Renal pelvis (tissue), 4 donors: ENCODE data around the gene PSPC1. TPM values are rescaled to one million over a fixed set of nuclear protein-coding genes. Genes with fewer than 3 reads are reported as not detected.
"Not testable (repeated sequence)": the region's sequence is repeated elsewhere in the genome, so short reads cannot be mapped to it uniquely, and the experiment has no call there.

ENCODE experiments used
- DNase-seq: peaks from one replicate; pipeline ENCODE4 v3.0.0-alpha.2; 2013
- polyA plus RNA-seq, 3 donors: library from polyadenylated mRNA; unstranded; fragments of 120-200 nt; gene quantifications; one replicate each; pipeline ENCODE4 v1.2.1, GENCODE V29; 2013; ENCODE audit not compliant: insufficient read length in 3 of 3

The PSPC1 gene
- polyA plus RNA-seq, 3 donors: 74.7 to 85.0 (median 79.5) TPM

- not testable (repeated sequence) for DNase-seq
These were observed 1.9 kb downstream of the PSPC1 start for GRCh38 chr13:19780753-19781418.

GRCh38 chr13:19772306-19772705, 10.4 kb downstream of the PSPC1 start:
- no peak for DNase-seq

- DNase-seq: no peak
These were observed 12.9 kb downstream of the PSPC1 start for GRCh38 chr13:19769854-19770253.

GRCh38 chr13:19767966-19768365, 14.8 kb downstream of the PSPC1 start:
- no peak for DNase-seq

GRCh38 chr13:19766591-19766990, 16.2 kb downstream of the PSPC1 start:
- no peak for DNase-seq

GRCh38 chr13:19764237-19764636, 18.5 kb downstream of the PSPC1 start:
- DNase-seq: no peak

GRCh38 chr13:19763618-19764017, 19.1 kb downstream of the PSPC1 start:
- no peak for DNase-seq

- DNase-seq: no peak
These were observed 23.1 kb downstream of the PSPC1 start for GRCh38 chr13:19759669-19760068.

GRCh38 chr13:19742643-19743042, 40.1 kb downstream of the PSPC1 start:
- DNase-seq: no peak

GRCh38 chr13:19737844-19738557, 44.7 kb downstream of the PSPC1 start:
- no peak for DNase-seq

- no peak for DNase-seq
These were observed 56.1 kb downstream of the PSPC1 start for GRCh38 chr13:19726611-19727010.

GRCh38 chr13:19725320-19725719, 57.4 kb downstream of the PSPC1 start:
- no peak for DNase-seq

GRCh38 chr13:19720039-19720438, 62.7 kb downstream of the PSPC1 start:
- DNase-seq: no peak

GRCh38 chr13:19713186-19713965, 69.4 kb downstream of the PSPC1 start:
- no peak for DNase-seq

GRCh38 chr13:19709782-19710181, 73.0 kb downstream of the PSPC1 start:
- DNase-seq: not testable (repeated sequence)

GRCh38 chr13:19709039-19709438, 73.7 kb downstream of the PSPC1 start:
- not testable (repeated sequence) for DNase-seq

- DNase-seq: not testable (repeated sequence)
These were observed 78.5 kb downstream of the PSPC1 start for GRCh38 chr13:19704256-19704655.

GRCh38 chr13:19701619-19702018, 81.1 kb downstream of the PSPC1 start:
- DNase-seq: not testable (repeated sequence)

- not testable (repeated sequence) for DNase-seq
These were observed 81.8 kb downstream of the PSPC1 start for GRCh38 chr13:19700963-19701362.

- no peak for DNase-seq
These were observed 86.9 kb downstream of the PSPC1 start for GRCh38 chr13:19695829-19696228.

GRCh38 chr13:19695428-19695827, 87.3 kb downstream of the PSPC1 start:
- DNase-seq: no peak

GRCh38 chr13:19691447-19691846, 91.3 kb downstream of the PSPC1 start:
- not testable (repeated sequence) for DNase-seq

GRCh38 chr13:19685437-19685836, 97.3 kb downstream of the PSPC1 start:
- no peak for DNase-seq
